GM12865 (cell line): ENCODE measurements around the gene PASK.
"Not testable (repeated sequence)": the region's sequence is repeated elsewhere in the genome, so short reads cannot be mapped to it uniquely, and the experiment has no call there.

Experiments used
- DNase-seq: peaks from one replicate; pipeline ENCODE4 v3.0.0; 2010; ENCODE audit warnings: low read depth
- H3K4me3 ChIP-seq: 2 replicates; pipeline ENCODE4 v1.5.1; 2011; ENCODE audit warnings: mild to moderate bottlenecking, low read depth, low read length, control low read depth
- CTCF ChIP-seq: IDR thresholded peaks from 2 replicates; pipeline ENCODE4 v1.5.1; 2011; ENCODE audit warnings: low read length, control low read depth, low read depth, inconsistent platforms; ENCODE audit not compliant: insufficient read depth; ENCODE audit errors: missing control alignments

Gene PASK

GRCh38 chr2:241095594-241096290, 53.5 kb downstream of the PASK start:
- no peak for TF ChIP-seq CTCF
- H3K4me3 ChIP-seq = no peak overlapping the region
- DNase-seq = no peak

GRCh38 chr2:241094924-241095420, 54.3 kb downstream of the PASK start:
- no peak for DNase-seq
- TF ChIP-seq CTCF = no peak
- H3K4me3 ChIP-seq = no peak overlapping the region

- TF ChIP-seq CTCF = no peak
- no peak for DNase-seq
- no peak overlapping the region for H3K4me3 ChIP-seq
These were observed 55.1 kb downstream of the PASK start for GRCh38 chr2:241094172-241094571.

GRCh38 chr2:241093133-241093781, 56.0 kb downstream of the PASK start:
- not testable (repeated sequence) for DNase-seq, H3K4me3 ChIP-seq

- DNase-seq = no peak
- H3K4me3 ChIP-seq = no peak overlapping the region
- TF ChIP-seq CTCF = no peak
These were observed 56.6 kb downstream of the PASK start for GRCh38 chr2:241092677-241093076.

- TF ChIP-seq CTCF = no peak
- no peak overlapping the region for H3K4me3 ChIP-seq
- no peak for DNase-seq
These were observed 57.4 kb downstream of the PASK start for GRCh38 chr2:241091734-241092445.

GRCh38 chr2:241091201-241091600, 58.1 kb downstream of the PASK start:
- no peak for DNase-seq
- TF ChIP-seq CTCF = no peak
- H3K4me3 ChIP-seq = no peak overlapping the region
